ENCODE results near the gene HUNK. TPM values are rescaled to one million over a fixed set of nuclear protein-coding genes. Genes with fewer than 3 reads are reported as not detected.

The HUNK gene
- total and polyA plus RNA-seq, 2 of the 8 experiments (the other 6 are each of a cell fraction or from before 2014, with no cell fraction given) = 1.9 to 10.2 TPM

DNA sequence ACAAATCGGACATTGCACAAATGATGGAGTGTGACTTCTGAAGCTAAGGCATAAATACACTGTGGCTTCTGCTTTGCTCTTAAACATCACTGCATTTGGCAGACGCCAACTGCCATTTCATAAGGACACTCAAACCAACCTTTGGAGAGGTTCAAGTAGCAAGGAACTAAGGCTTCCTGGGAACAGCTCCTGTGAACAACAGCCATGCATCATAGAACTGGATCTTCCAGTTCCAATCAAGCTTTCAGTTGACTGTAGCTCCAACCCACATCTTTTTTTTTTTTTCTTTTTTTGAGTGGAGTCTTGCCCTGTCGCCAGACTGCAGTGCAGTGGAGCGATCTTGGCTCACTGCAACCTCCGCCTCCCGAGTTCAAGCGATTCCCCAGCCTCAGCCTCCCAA is 10.7 kb upstream of the HUNK start:
- H3K4me1 ChIP-seq (replicated peaks in 1 of 4; ENCODE audit: control insufficient read depth in 3 of 4, insufficient read depth in 4 of 4, low read length in 3 of 4) = no peaks in the 10 kb centered on the region
- ChIA-PET CTCF (ENCODE audit: partially characterized antibody) (interaction anchor here (0.7 to 2.3 kb wide), 6 partner anchors 10 to 532 kb away, joined by 3 to 7 read pairs (median 4); partner anchors contain the start of gene HUNK), POLR2A (ENCODE audit: partially characterized antibody) (no interaction called here)
- no peak overlapping the region for H3K18ac ChIP-seq (ENCODE audit: extremely low read depth, low read length)
- no peak overlapping the region for H2AFZ ChIP-seq (ENCODE audit: low read length)
- H4K91ac ChIP-seq (replicated peaks; ENCODE audit: insufficient read length, low read length) = no peak overlapping the region
- H3K56ac ChIP-seq (replicated peaks; ENCODE audit: insufficient read length, low read depth, low read length) = no peak overlapping the region
- H2BK15ac ChIP-seq (ENCODE audit: low read length) = no peak overlapping the region
- no peak overlapping the region for H3K9ac ChIP-seq (replicated peaks in 1 of 4; ENCODE audit: extremely low read depth in 1 of 4, low read depth in 3 of 4, low read length in 3 of 4)
- no peaks in the 10 kb centered on the region for H4K20me1 ChIP-seq (replicated peaks in 1 of 2; ENCODE audit: control insufficient read depth in 1 of 2, insufficient read depth in 2 of 2, low read length in 2 of 2)
- no peak overlapping the region for H2AK5ac ChIP-seq (ENCODE audit: low read depth, low read length)
- H4K5ac ChIP-seq (ENCODE audit: insufficient read length, low read depth, low read length) = no peak overlapping the region
- no peak overlapping the region for H4K8ac ChIP-seq (ENCODE audit: extremely low read depth, insufficient read depth, low read length)
- no peaks in the 10 kb centered on the region for H3K9me3 ChIP-seq (ENCODE audit: insufficient read depth in 2 of 2, low read depth in 1 of 2, low read length in 1 of 2)
- no peak overlapping the region for H2BK5ac ChIP-seq (ENCODE audit: low read depth, low read length)
- H3K4me3 ChIP-seq (ENCODE audit: extremely low read depth in 1 of 4, insufficient read depth in 2 of 4, low read depth in 3 of 4, low read length in 4 of 4) = no peak overlapping the region
- H2BK20ac ChIP-seq (ENCODE audit: low read length) = no peak overlapping the region
- H3K4ac ChIP-seq (replicated peaks; ENCODE audit: insufficient read length, low read depth, low read length) = no peak overlapping the region
- FAIRE-seq (no peak), DNase-seq (ENCODE audit: low read depth in 1 of 2, low spot score in 2 of 2) (no peak)
- H3K79me1 ChIP-seq (ENCODE audit: low read depth, low read length) = no peaks in the 10 kb centered on the region; the same call in 1 of the 2 replicates
- H3K23me2 ChIP-seq (ENCODE audit: low read depth, low read length) = no peaks in the 10 kb centered on the region
- H3K79me2 ChIP-seq (ENCODE audit: control insufficient read depth in 1 of 2, insufficient read depth in 2 of 2, low read length in 2 of 2) = no peaks in the 10 kb centered on the region
- H3K36me3 ChIP-seq (ENCODE audit: control insufficient read depth in 2 of 4, insufficient read depth in 4 of 4, low read length in 3 of 4) = no peaks in the 10 kb centered on the region
- no peaks in the 10 kb centered on the region for H3K27me3 ChIP-seq (replicated peaks in 1 of 4; ENCODE audit: control insufficient read depth in 3 of 4, extremely low read depth in 1 of 4, insufficient read depth in 3 of 4, low read length in 3 of 4)
- WGBS, 2 experiments (ENCODE audit: extremely low coverage in 1 of 2, insufficient coverage in 1 of 2, insufficient read length in 1 of 2, insufficient replicate concordance in 2 of 2, low coverage in 1 of 2, low lambda C conversion rate in 2 of 2, missing lambda C conversion rate in 1 of 2) = 80% methylated on average over 7 of the region's 7 CpGs; no CpG with 5 or more reads in 1 of the 2 experiments
- H2BK12ac ChIP-seq (ENCODE audit: low read depth, low read length) = no peak overlapping the region
- no peak overlapping the region for H3K4me2 ChIP-seq (ENCODE audit: insufficient read depth in 1 of 2, low read depth in 2 of 2, low read length in 2 of 2)
- H3K14ac ChIP-seq (ENCODE audit: insufficient read length) = no peak overlapping the region
- no peak overlapping the region for H2BK120ac ChIP-seq (replicated peaks; ENCODE audit: low read depth, low read length)
- TF ChIP-seq POU5F1 (IDR thresholded peaks at IDR 0.05; ENCODE audit: low read depth, low read length) (no peak), POLR2AphosphoS5 (IDR thresholded peaks at IDR 0.05; ENCODE audit: low read depth, low read length) (no peak)
- TF ChIP-seq, protein P1, sequence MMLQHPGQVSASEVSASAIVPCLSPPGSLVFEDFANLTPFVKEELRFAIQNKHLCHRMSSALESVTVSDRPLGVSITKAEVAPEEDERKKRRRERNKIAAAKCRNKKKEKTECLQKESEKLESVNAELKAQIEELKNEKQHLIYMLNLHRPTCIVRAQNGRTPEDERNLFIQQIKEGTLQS (IDR thresholded peaks at IDR 0.05; ENCODE audit: insufficient read depth, low read depth, low read length) = no peak
- TF ChIP-seq, protein P2, sequence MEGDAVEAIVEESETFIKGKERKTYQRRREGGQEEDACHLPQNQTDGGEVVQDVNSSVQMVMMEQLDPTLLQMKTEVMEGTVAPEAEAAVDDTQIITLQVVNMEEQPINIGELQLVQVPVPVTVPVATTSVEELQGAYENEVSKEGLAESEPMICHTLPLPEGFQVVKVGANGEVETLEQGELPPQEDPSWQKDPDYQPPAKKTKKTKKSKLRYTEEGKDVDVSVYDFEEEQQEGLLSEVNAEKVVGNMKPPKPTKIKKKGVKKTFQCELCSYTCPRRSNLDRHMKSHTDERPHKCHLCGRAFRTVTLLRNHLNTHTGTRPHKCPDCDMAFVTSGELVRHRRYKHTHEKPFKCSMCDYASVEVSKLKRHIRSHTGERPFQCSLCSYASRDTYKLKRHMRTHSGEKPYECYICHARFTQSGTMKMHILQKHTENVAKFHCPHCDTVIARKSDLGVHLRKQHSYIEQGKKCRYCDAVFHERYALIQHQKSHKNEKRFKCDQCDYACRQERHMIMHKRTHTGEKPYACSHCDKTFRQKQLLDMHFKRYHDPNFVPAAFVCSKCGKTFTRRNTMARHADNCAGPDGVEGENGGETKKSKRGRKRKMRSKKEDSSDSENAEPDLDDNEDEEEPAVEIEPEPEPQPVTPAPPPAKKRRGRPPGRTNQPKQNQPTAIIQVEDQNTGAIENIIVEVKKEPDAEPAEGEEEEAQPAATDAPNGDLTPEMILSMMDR (IDR thresholded peaks at IDR 0.05; ENCODE audit: control extremely low read depth in 1 of 3, insufficient read depth in 1 of 3, low read depth in 1 of 3, low read length in 3 of 3) = no peak
- H3K23ac ChIP-seq (ENCODE audit: insufficient read length) = no peak overlapping the region
- no peak overlapping the region for H3K27ac ChIP-seq (ENCODE audit: low read depth, low read length)
